Dedifferentiated amniotic fluid mesenchymal stem cell (primary cell): Measurements from ENCODE around the gene ATP6AP2.
"Not testable (repeated sequence)": the region's sequence is repeated elsewhere in the genome, so short reads cannot be mapped to it uniquely, and the experiment has no call there.

Experiments
- DNase-seq: peaks from one replicate; pipeline ENCODE4 v3.0.0-alpha.2; 2016; ENCODE audit errors: extremely low spot score

Gene ATP6AP2

GRCh38 chrX:40575411-40575810 lies 5.4 kb upstream of the ATP6AP2 start:
- not testable (repeated sequence) for DNase-seq

GRCh38 chrX:40576291-40576690 lies 4.5 kb upstream of the ATP6AP2 start:
- DNase-seq: no peak

GRCh38 chrX:40578039-40578695 lies 2.6 kb upstream of the ATP6AP2 start:
- DNase-seq: no peak

GRCh38 chrX:40579141-40579540 lies 1.6 kb upstream of the ATP6AP2 start:
- DNase-seq: no peak

GRCh38 chrX:40579900-40580536 lies 752 bp upstream of the ATP6AP2 start:
- no peak for DNase-seq

- no peak for DNase-seq
Observed at GRCh38 chrX:40581336-40581920, 658 bp downstream of the ATP6AP2 start.

GRCh38 chrX:40582178-40582577 lies 1.4 kb downstream of the ATP6AP2 start:
- DNase-seq: not testable (repeated sequence)

- no peak for DNase-seq
Observed at GRCh38 chrX:40582811-40583210, 2.0 kb downstream of the ATP6AP2 start.

GRCh38 chrX:40587623-40588022 lies 6.9 kb downstream of the ATP6AP2 start:
- not testable (repeated sequence) for DNase-seq

GRCh38 chrX:40589616-40590321 lies 9.0 kb downstream of the ATP6AP2 start:
- DNase-seq: not testable (repeated sequence)

- DNase-seq: no peak
Observed at GRCh38 chrX:40603446-40603845, 22.7 kb downstream of the ATP6AP2 start.

GRCh38 chrX:40607381-40607780 lies 26.6 kb downstream of the ATP6AP2 start:
- no peak for DNase-seq

- DNase-seq: no peak
Observed at GRCh38 chrX:40612511-40612910, 31.7 kb downstream of the ATP6AP2 start.

- no peak for DNase-seq
Observed at GRCh38 chrX:40615976-40616375, 35.2 kb downstream of the ATP6AP2 start.

- no peak for DNase-seq
Observed at GRCh38 chrX:40617566-40617965, 36.8 kb downstream of the ATP6AP2 start.

- no peak for DNase-seq
Observed at GRCh38 chrX:40622479-40623138, 41.8 kb downstream of the ATP6AP2 start.

GRCh38 chrX:40623139-40623536 lies 42.4 kb downstream of the ATP6AP2 start, which contains the start of gene MPC1L:
Gene MPC1L, plus strand, starts transcription at chrX:40623428. Its CDS starts 138 bp downstream, at chrX:40623566.
- no peak for DNase-seq

GRCh38 chrX:40623665-40624064 lies 42.9 kb downstream of the ATP6AP2 start:
- DNase-seq: no peak

- DNase-seq: no peak
Observed at GRCh38 chrX:40625294-40625693, 44.5 kb downstream of the ATP6AP2 start.

- no peak for DNase-seq
Observed at GRCh38 chrX:40628506-40628905, 47.7 kb downstream of the ATP6AP2 start.

- no peak for DNase-seq
Observed at GRCh38 chrX:40632199-40632598, 51.4 kb downstream of the ATP6AP2 start.

GRCh38 chrX:40637687-40638086 lies 56.9 kb downstream of the ATP6AP2 start:
- DNase-seq: no peak
